Measurements from ENCODE around the gene ZNF428.
"Not testable (repeated sequence)": the region's sequence is repeated elsewhere in the genome, so short reads cannot be mapped to it uniquely, and the experiment has no call there.

ZNF428 gene

DNA sequence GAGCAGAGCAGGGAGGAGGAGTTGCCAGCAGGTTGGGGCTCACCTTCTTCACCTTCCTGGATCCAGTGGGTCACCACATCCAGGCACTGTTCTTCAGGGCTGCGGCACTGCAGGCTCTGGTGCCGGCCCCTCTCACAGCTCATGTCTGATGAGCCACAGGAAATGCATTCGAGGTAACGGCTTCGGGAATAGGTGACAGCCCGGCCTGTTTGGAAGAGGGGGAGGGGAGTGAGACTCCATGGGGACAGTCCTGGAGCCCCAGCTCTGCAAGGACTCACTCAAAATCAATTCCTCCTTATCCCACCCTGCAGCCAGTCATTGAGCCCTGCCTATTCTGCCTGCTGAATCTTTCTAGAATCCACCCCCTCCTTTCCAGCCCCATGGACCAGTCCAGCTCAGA lies 37.0 kb upstream of the ZNF428 start:
- no peak overlapping the region for H3K9ac ChIP-seq (ENCODE audit: low read length)
- no peaks in the 10 kb centered on the region for H3K9me3 ChIP-seq (ENCODE audit: control insufficient read depth, insufficient read depth, low read depth, low read length)
- H3K4me1 ChIP-seq (ENCODE audit: control insufficient read depth, insufficient read depth, low read length): peaks cover 3% of the 10 kb centered on the region; the same call in 1 of the 2 replicates
- H3K4me3 ChIP-seq (ENCODE audit: low read depth, low read length): no peak overlapping the region
- H3K36me3 ChIP-seq (ENCODE audit: control insufficient read depth, insufficient read depth, low read length): peaks cover 35% of the 10 kb centered on the region
- no peaks in the 10 kb centered on the region for H3K27me3 ChIP-seq (ENCODE audit: control insufficient read depth, insufficient read depth, low read length)
- no peak overlapping the region for H3K27ac ChIP-seq (ENCODE audit: low read depth, low read length)

DNA sequence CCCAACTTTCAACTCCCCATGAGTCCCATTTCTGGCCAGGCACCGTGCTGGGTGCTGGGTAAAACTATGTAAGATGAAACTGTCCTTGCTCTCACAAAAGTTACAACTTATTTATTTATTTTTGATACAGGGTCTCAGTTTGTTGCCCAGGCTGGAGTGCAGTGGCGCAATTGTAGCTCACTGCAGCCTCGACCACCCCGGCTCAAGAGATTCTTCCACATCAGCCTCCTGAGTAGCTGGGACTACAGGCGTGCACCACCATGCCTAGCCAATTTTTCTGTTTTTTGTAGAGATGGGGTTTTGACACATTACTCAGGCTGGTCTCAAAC lies 33.1 kb upstream of the ZNF428 start:
- Histone ChIP-seq H3K9me3 (ENCODE audit: control insufficient read depth, insufficient read depth, low read depth, low read length) (no peaks in the 10 kb centered on the region), H3K27ac (ENCODE audit: low read depth, low read length) (no peak overlapping the region), H3K4me3 (ENCODE audit: low read depth, low read length) (no peak overlapping the region), H3K4me1 (ENCODE audit: control insufficient read depth, insufficient read depth, low read length) (peaks cover 3% of the 10 kb centered on the region; the same call in 1 of the 2 replicates), H3K9ac (ENCODE audit: low read length) (no peak overlapping the region), H3K36me3 (ENCODE audit: control insufficient read depth, insufficient read depth, low read length) (peaks cover 40% of the 10 kb centered on the region), H3K27me3 (ENCODE audit: control insufficient read depth, insufficient read depth, low read length) (no peaks in the 10 kb centered on the region)

DNA sequence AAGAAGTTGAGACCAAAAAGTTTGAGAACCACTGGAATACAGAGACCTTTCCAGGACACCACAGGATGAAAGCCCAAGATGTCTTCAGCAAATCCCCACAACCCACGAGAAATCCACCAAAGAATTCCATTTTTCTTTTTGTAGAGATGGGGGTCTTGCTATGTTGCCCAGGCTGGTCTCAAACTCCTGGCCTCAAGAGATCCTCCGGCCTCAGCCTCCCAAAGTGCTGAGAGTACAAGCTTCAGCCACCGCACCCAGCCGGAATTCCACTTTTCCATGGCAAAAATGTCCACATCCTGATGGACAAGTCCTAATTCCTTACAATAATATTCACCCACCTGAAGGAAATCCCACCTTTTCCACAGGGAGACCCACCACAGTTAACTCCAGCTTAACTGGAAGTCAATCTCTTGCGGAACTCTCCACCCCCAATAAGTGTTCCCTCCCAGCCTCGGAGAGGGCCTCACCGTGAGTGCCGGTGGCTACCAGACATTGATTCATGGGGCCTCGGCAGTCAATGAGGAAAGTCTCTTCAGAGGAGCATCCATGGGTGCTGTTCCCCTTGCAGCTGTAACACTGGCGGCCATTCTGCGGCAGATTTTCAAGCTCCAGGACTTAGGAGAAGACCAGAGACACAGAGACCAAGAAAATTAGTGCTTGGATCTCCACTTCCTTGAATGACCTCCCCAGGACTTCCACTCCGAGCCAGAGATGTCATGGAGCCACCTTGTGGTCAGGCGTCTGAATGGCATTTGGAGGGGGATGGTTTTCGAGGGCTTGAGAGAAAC lies 32.5 kb upstream of the ZNF428 start:
- no peak overlapping the region for H3K4me3 ChIP-seq (ENCODE audit: low read depth, low read length)
- no peak overlapping the region for H3K27ac ChIP-seq (ENCODE audit: low read depth, low read length)
- peaks cover 3% of the 10 kb centered on the region; the same call in 1 of the 2 replicates for H3K4me1 ChIP-seq (ENCODE audit: control insufficient read depth, insufficient read depth, low read length)
- no peaks in the 10 kb centered on the region for H3K27me3 ChIP-seq (ENCODE audit: control insufficient read depth, insufficient read depth, low read length)
- H3K9me3 ChIP-seq (ENCODE audit: control insufficient read depth, insufficient read depth, low read depth, low read length): 0 out of 2 replicates have a peak, but pooled peaks cover 5% of the 10 kb centered on the region
- H3K9ac ChIP-seq (ENCODE audit: low read length): no peak overlapping the region
- peaks cover 42% of the 10 kb centered on the region for H3K36me3 ChIP-seq (ENCODE audit: control insufficient read depth, insufficient read depth, low read length)

DNA sequence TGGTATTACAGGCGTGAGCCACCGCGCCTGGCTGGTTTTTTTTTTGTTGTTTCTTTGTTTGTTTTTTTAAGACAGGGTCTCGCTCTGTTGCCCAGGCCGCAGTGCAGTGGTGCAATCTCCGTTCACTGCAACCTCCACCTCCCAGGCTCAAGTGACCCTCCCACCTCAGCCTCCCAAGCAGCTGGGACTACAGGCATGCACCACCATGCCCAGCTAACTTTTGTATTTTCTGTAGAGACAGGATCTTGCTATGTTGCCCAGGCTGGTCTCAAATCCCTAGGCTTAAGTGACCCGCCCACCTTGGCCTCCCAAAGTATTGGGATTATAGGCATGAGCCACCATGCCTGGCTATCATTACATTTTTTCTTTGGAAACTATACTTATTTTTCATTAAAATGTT lies 30.8 kb upstream of the ZNF428 start:
- not testable (repeated sequence) for H3K27ac ChIP-seq (ENCODE audit: low read depth, low read length); H3K9ac ChIP-seq (ENCODE audit: low read length); H3K4me3 ChIP-seq (ENCODE audit: low read depth, low read length); H3K4me1 ChIP-seq (ENCODE audit: control insufficient read depth, insufficient read depth, low read length); H3K27me3 ChIP-seq (ENCODE audit: control insufficient read depth, insufficient read depth, low read length); H3K9me3 ChIP-seq (ENCODE audit: control insufficient read depth, insufficient read depth, low read depth, low read length)
- peaks cover 33% of the 10 kb centered on the region for H3K36me3 ChIP-seq (ENCODE audit: control insufficient read depth, insufficient read depth, low read length)

DNA sequence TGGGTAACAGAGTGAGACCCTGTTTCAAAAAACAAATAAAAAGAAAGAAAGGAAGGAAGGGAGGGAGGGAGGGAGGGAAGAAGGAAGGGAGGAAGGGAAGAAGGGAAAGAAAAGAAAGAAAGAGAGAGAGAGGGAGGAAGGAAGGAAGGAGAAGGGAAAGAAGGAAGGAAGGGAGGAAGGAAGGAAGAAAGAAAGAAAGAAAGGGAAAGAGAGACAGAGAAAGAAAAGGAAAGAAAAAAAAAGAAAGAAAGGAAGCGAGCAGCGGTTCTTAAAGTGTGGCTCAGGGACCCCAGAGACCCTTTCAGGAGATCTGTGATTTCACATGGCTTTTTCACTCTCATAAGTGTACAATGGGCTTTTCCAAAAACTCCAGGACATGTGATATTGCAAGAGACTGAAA lies 30.1 kb upstream of the ZNF428 start:
- H3K27ac ChIP-seq (ENCODE audit: low read depth, low read length): no peak overlapping the region
- no peak overlapping the region for H3K9ac ChIP-seq (ENCODE audit: low read length)
- H3K36me3 ChIP-seq (ENCODE audit: control insufficient read depth, insufficient read depth, low read length): peaks cover 28% of the 10 kb centered on the region
- no peak overlapping the region for H3K4me3 ChIP-seq (ENCODE audit: low read depth, low read length)
- 0 out of 2 replicates have a peak, but pooled peaks cover 5% of the 10 kb centered on the region for H3K9me3 ChIP-seq (ENCODE audit: control insufficient read depth, insufficient read depth, low read depth, low read length)
- peaks cover 3% of the 10 kb centered on the region; the same call in 1 of the 2 replicates for H3K4me1 ChIP-seq (ENCODE audit: control insufficient read depth, insufficient read depth, low read length)
- H3K27me3 ChIP-seq (ENCODE audit: control insufficient read depth, insufficient read depth, low read length): no peaks in the 10 kb centered on the region

DNA sequence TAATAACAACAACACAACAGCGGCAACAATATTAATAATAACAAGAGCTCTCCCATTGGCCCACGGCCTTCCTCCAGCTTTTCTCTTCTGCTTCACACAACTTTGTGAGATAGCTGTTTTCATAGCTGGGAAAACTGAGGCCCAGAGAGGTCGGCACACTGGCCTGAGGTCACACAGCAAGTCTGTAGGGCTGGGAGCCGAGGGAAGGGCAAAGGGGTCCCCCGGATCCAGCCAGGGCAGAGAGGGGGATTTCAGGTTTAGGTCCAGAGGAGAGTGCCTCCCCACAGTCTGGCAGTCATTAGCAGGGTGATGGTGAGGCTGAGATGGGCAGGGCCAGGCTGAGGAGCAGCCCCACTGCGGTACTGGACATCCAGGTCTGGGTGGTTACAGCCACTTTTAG lies 29.2 kb upstream of the ZNF428 start:
- Histone ChIP-seq H3K9ac (ENCODE audit: low read length) (no peak overlapping the region), H3K27ac (ENCODE audit: low read depth, low read length) (no peak overlapping the region), H3K36me3 (ENCODE audit: control insufficient read depth, insufficient read depth, low read length) (peaks cover 23% of the 10 kb centered on the region), H3K4me3 (ENCODE audit: low read depth, low read length) (no peak overlapping the region), H3K9me3 (ENCODE audit: control insufficient read depth, insufficient read depth, low read depth, low read length) (0 out of 2 replicates have a peak, but pooled peaks cover 5% of the 10 kb centered on the region), H3K27me3 (ENCODE audit: control insufficient read depth, insufficient read depth, low read length) (no peaks in the 10 kb centered on the region), H3K4me1 (ENCODE audit: control insufficient read depth, insufficient read depth, low read length) (peaks cover 3% of the 10 kb centered on the region; the same call in 1 of the 2 replicates)

DNA sequence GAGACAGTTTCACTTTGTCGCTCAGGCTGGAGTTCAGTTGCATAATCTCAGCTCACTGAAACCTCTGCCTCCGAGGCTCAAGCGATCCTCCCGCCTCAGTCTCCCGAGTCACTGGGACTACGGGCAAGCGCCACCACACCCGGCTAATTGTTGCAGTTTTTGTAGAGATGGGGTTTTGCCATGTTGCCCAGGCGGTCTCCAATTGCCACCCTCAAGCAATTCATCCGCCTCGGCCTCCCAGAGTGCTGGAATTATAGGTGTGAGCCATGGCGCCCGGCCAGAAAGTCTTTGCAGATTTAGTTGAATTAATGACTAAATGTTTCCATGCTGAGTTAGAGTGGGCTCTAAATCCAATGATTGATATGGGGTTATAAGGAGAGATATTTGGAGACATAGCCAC lies 24.8 kb upstream of the ZNF428 start:
- Histone ChIP-seq H3K27ac (ENCODE audit: low read depth, low read length) (no peak overlapping the region), H3K4me3 (ENCODE audit: low read depth, low read length) (no peak overlapping the region), H3K9ac (ENCODE audit: low read length) (no peak overlapping the region), H3K36me3 (ENCODE audit: control insufficient read depth, insufficient read depth, low read length) (peaks cover 14% of the 10 kb centered on the region), H3K4me1 (ENCODE audit: control insufficient read depth, insufficient read depth, low read length) (peaks cover 1% of the 10 kb centered on the region; the same call in 1 of the 2 replicates), H3K9me3 (ENCODE audit: control insufficient read depth, insufficient read depth, low read depth, low read length) (0 out of 2 replicates have a peak, but pooled peaks cover 5% of the 10 kb centered on the region), H3K27me3 (ENCODE audit: control insufficient read depth, insufficient read depth, low read length) (peaks cover 30% of the 10 kb centered on the region)

DNA sequence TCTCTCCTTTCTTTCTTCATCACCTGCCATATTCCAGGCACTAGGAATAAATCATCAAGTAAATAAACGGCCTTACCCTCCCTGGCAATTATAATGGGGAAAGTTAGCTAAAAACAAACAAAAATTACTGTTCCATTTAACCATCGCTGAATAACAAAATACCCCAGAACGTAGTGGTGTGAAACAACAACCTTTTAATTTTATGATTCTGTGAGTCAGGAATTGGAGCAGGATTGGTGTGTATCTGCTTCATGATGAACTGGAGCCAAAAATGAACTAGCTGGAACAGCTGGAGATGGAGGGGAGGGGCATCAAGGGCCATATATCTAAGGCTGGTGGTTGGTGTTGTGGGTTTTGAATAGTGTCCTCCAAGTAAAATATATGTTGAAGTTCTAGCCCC lies 23.9 kb upstream of the ZNF428 start:
- Histone ChIP-seq H3K27ac (ENCODE audit: low read depth, low read length) (no peak overlapping the region), H3K9me3 (ENCODE audit: control insufficient read depth, insufficient read depth, low read depth, low read length) (0 out of 2 replicates have a peak, but pooled peaks cover 5% of the 10 kb centered on the region), H3K4me1 (ENCODE audit: control insufficient read depth, insufficient read depth, low read length) (peaks cover 10% of the 10 kb centered on the region; the same call in 1 of the 2 replicates), H3K27me3 (ENCODE audit: control insufficient read depth, insufficient read depth, low read length) (peaks cover 38% of the 10 kb centered on the region), H3K36me3 (ENCODE audit: control insufficient read depth, insufficient read depth, low read length) (peaks cover 5% of the 10 kb centered on the region; the same call in 1 of the 2 replicates), H3K9ac (ENCODE audit: low read length) (no peak overlapping the region), H3K4me3 (ENCODE audit: low read depth, low read length) (no peak overlapping the region)

DNA sequence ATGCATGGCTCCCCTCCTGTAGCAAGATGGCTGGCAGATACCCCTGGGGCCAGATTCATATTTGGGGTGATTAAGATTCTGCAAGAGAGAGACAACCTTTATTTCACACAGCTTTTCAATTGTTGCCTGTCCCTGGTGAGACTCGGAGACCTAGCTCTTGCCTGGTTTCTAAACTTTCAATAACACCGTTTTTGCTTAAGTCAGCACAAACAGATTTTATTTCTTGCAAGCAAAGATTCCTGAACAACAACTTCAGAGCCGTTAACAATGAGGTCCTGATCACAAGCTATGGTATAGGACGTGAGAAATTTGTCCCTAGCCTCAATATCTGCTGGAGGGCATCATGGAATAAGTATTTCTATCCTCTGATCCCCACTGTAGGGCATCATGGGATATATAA lies 23.1 kb upstream of the ZNF428 start:
- H3K36me3 ChIP-seq (ENCODE audit: control insufficient read depth, insufficient read depth, low read length): peaks cover 3% of the 10 kb centered on the region; the same call in 1 of the 2 replicates
- H3K27me3 ChIP-seq (ENCODE audit: control insufficient read depth, insufficient read depth, low read length): peaks cover 46% of the 10 kb centered on the region
- no peak overlapping the region for H3K27ac ChIP-seq (ENCODE audit: low read depth, low read length)
- no peak overlapping the region for H3K9ac ChIP-seq (ENCODE audit: low read length)
- H3K4me3 ChIP-seq (ENCODE audit: low read depth, low read length): no peak overlapping the region
- H3K9me3 ChIP-seq (ENCODE audit: control insufficient read depth, insufficient read depth, low read depth, low read length): 0 out of 2 replicates have a peak, but pooled peaks cover 5% of the 10 kb centered on the region
- peaks cover 10% of the 10 kb centered on the region; the same call in 1 of the 2 replicates for H3K4me1 ChIP-seq (ENCODE audit: control insufficient read depth, insufficient read depth, low read length)

DNA sequence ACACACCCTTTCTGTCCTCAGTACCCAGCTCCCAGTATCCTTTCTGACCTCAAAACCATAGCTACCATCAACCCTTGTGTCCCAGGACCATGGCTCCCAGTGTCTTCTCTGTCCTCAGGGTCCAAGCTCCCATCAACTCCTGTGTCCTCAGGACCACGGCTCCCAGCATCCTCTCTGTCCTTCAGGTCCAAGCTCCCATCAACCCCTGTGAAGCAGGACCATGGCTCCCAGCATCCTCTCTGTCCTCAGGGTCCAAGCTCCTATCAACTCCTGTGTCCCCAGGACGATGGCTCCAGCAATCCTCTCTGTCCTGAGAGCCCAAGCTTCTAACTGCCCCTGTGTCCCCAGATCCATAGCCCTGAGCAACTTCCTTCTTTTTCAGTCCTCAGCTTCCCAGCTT lies 21.9 kb upstream of the ZNF428 start:
- Histone ChIP-seq H3K27ac (ENCODE audit: low read depth, low read length) (no peak overlapping the region), H3K9ac (ENCODE audit: low read length) (no peak overlapping the region), H3K4me1 (ENCODE audit: control insufficient read depth, insufficient read depth, low read length) (peaks cover 11% of the 10 kb centered on the region), H3K4me3 (ENCODE audit: low read depth, low read length) (no peak overlapping the region), H3K27me3 (ENCODE audit: control insufficient read depth, insufficient read depth, low read length) (peaks cover 56% of the 10 kb centered on the region), H3K36me3 (ENCODE audit: control insufficient read depth, insufficient read depth, low read length) (no peaks in the 10 kb centered on the region), H3K9me3 (ENCODE audit: control insufficient read depth, insufficient read depth, low read depth, low read length) (no peaks in the 10 kb centered on the region)

DNA sequence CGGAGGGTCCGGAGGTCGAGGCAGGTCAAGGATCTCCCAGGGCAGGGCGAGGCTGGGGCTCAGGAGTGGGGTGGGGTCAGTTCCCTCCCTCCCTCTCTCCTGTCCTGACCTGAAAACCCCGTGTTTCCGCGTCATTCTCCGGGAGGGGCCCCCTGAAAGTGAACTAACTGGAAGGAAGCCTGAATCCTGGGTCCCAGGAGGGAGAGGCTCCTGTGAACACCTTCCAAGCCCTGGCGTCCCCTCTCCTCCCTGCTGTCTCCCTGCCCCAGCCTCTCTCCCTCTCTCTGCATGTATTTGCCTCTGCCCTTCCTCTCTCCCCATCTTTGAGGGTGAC lies 21.0 kb upstream of the ZNF428 start:
- Histone ChIP-seq H3K9ac (ENCODE audit: low read length) (no peak overlapping the region), H3K27me3 (ENCODE audit: control insufficient read depth, insufficient read depth, low read length) (peaks cover 61% of the 10 kb centered on the region), H3K4me1 (ENCODE audit: control insufficient read depth, insufficient read depth, low read length) (peaks cover 16% of the 10 kb centered on the region), H3K27ac (ENCODE audit: low read depth, low read length) (no peak overlapping the region), H3K9me3 (ENCODE audit: control insufficient read depth, insufficient read depth, low read depth, low read length) (no peaks in the 10 kb centered on the region), H3K4me3 (ENCODE audit: low read depth, low read length) (peak overlapping the region; percentile 89), H3K36me3 (ENCODE audit: control insufficient read depth, insufficient read depth, low read length) (no peaks in the 10 kb centered on the region)
